Measurements from ENCODE around the gene GALNT9. TPM values are rescaled to one million over a fixed set of nuclear protein-coding genes. Genes with fewer than 3 reads are reported as not detected.

GALNT9 gene
- total RNA-seq, 1 donor from 2014 or later, result 2.1 TPM

DNA sequence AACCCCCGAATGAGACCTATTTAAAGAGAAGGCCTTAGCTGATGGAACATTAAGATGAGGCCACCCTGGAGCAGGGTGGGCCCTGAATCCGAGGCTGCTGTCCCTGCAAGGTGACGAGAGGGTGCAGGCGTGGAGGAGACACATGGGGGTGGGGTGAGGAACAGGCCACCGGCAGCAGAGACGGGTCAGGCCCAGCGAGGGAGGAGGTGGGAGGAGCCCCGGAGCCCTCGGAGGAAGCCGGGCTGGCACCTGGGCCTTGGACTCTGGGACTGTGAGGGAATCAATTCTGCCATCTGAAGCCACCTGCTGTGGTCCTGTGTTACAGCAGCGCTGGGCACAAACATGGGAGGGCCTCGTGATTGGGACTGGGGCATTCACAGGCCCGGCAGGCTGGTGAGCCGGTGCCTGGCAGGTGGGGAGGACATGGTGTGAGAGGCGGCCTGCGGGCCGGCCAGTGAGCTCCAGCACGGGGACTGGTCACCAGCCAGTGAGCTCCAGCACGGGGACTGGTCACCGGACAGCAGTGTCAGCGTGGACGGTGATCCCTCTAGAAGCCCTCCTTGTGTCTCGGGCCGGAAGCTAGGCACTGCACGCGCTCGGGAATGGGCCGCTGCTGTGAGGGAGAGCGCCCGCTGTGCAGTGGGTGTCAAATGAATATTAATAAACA, 138.4 kb downstream of the GALNT9 start:
- no peak for TF ChIP-seq CTCF (IDR thresholded peaks at IDR 0.05; ENCODE audit: insufficient read depth, low read depth, low read length)
- no peak for TF ChIP-seq EZH2 (IDR thresholded peaks at IDR 0.05; ENCODE audit: insufficient read depth, low read length)
- Histone ChIP-seq H3K4me2 (ENCODE audit: low read length) (no peak overlapping the region), H3K9me3 (ENCODE audit: insufficient read depth, low read depth, low read length) (peaks cover 16% of the 10 kb centered on the region), H3K27me3 (ENCODE audit: insufficient read depth, low read length) (peaks cover under 1% of the 10 kb centered on the region), H2AFZ (ENCODE audit: low read depth, low read length) (no peak overlapping the region), H3K4me1 (ENCODE audit: insufficient read depth, low read length) (peaks cover 7% of the 10 kb centered on the region), H3K79me2 (ENCODE audit: insufficient read depth, low read length) (no peaks in the 10 kb centered on the region), H3K27ac (ENCODE audit: low read depth, low read length) (no peak overlapping the region), H3K4me3 (ENCODE audit: insufficient read depth, low read depth, low read length) (no peak overlapping the region), H3K9ac (ENCODE audit: low read length) (no peak overlapping the region), H4K20me1 (ENCODE audit: insufficient read depth, low read length) (no peaks in the 10 kb centered on the region), H3K36me3 (ENCODE audit: insufficient read depth, low read length) (no peaks in the 10 kb centered on the region)
- Mint-ChIP-seq H3K36me3 (ENCODE audit: low read depth, unreplicated experiment) (peaks cover 5% of the 10 kb centered on the region), H3K27ac (ENCODE audit: unreplicated experiment) (no peak overlapping the region), H3K9me3 (ENCODE audit: unreplicated experiment) (peaks cover 12% of the 10 kb centered on the region), H3K4me3 (ENCODE audit: unreplicated experiment) (peak overlapping the region; percentile 20), H3K27me3 (ENCODE audit: low read depth, unreplicated experiment) (peaks cover 49% of the 10 kb centered on the region), H3K4me1 (ENCODE audit: low read depth, unreplicated experiment) (no peaks in the 10 kb centered on the region)
- FAIRE-seq (no peak), DNase-seq (ENCODE audit: low read depth) (no peak)

DNA sequence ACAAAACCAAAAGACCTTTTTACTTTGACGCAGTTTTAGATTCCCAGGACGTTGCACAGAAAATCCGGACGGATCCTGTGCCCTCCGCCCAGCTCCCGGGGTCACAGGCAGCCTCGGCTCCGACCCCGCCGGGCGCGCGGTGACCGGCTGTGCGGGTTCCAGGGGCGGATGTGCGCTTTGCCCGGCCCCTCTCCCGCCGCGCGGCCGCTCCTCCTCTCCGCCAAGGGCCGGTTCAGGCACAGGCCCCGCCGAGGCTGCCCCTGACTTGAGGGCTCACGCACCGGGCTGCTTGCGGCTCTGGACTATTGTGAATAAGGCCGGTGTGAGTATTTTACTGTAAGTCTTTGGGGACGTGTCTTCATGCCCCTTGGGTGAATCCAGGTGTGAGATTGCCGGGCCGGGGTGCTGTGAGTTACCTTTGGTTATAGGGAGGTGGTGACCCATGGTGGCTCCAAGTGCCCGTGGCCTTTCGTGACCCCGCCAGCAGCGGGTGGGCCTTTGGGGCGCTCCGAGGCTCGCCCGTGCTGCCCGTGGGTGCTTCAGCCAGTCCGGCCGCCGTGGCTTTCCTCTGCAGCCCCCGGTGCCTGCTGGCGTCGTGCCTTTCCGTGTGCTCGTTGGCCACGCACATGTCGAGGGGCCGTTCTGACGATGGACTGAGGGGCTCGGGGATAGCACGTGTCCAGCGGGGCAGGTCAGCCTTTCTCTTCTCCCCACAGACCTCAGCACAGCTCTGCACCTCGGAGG, 139.2 kb downstream of the GALNT9 start:
- H4K20me1 ChIP-seq (ENCODE audit: insufficient read depth, low read length), result no peaks in the 10 kb centered on the region
- H3K36me3 ChIP-seq (ENCODE audit: insufficient read depth, low read length), result no peaks in the 10 kb centered on the region
- Mint-ChIP-seq H3K4me3 (ENCODE audit: unreplicated experiment) (peak overlapping the region; percentile 76), H3K9me3 (ENCODE audit: unreplicated experiment) (peaks cover 13% of the 10 kb centered on the region), H3K36me3 (ENCODE audit: low read depth, unreplicated experiment) (peaks cover 5% of the 10 kb centered on the region), H3K27me3 (ENCODE audit: low read depth, unreplicated experiment) (peaks cover 53% of the 10 kb centered on the region), H3K27ac (ENCODE audit: unreplicated experiment) (no peak overlapping the region), H3K4me1 (ENCODE audit: low read depth, unreplicated experiment) (no peaks in the 10 kb centered on the region)
- no peak for DNase-seq (ENCODE audit: low read depth)
- peaks cover 16% of the 10 kb centered on the region for H3K9me3 ChIP-seq (ENCODE audit: insufficient read depth, low read depth, low read length)
- H3K27ac ChIP-seq (ENCODE audit: low read depth, low read length), result no peak overlapping the region
- peaks cover 6% of the 10 kb centered on the region for H3K27me3 ChIP-seq (ENCODE audit: insufficient read depth, low read length)
- peak overlapping the region; percentile 63 for H3K9ac ChIP-seq (ENCODE audit: low read length)
- TF ChIP-seq EZH2 (IDR thresholded peaks at IDR 0.05; ENCODE audit: insufficient read depth, low read length) (no peak), CTCF (IDR thresholded peaks at IDR 0.05; ENCODE audit: insufficient read depth, low read depth, low read length) (no peak)
- peak overlapping the region; percentile 59 for H3K4me3 ChIP-seq (ENCODE audit: insufficient read depth, low read depth, low read length)
- peaks cover 7% of the 10 kb centered on the region for H3K4me1 ChIP-seq (ENCODE audit: insufficient read depth, low read length)
- no peaks in the 10 kb centered on the region for H3K79me2 ChIP-seq (ENCODE audit: insufficient read depth, low read length)
- no peak for FAIRE-seq
- peak overlapping the region; percentile 99 for H2AFZ ChIP-seq (ENCODE audit: low read depth, low read length)
- H3K4me2 ChIP-seq (ENCODE audit: low read length), result peak overlapping the region; percentile 97

All from astrocyte (in vitro differentiated cells and primary cell).